Osteoblast (primary cell): Measurements from ENCODE around the gene ELP1. TPM values are rescaled to one million over a fixed set of nuclear protein-coding genes. Genes with fewer than 3 reads are reported as not detected.

Experiments used
- DNase-seq: peaks from one replicate; pipeline ENCODE4 v3.0.0; 2011; ENCODE audit warnings: low spot score, mixed read lengths; ENCODE audit not compliant: insufficient read length; ENCODE audit errors: missing footprints
- H2AFZ ChIP-seq: 2 replicates; pipeline ENCODE4 v1.6.0; 2011; ENCODE audit warnings: mild to moderate bottlenecking, low read length
- H3K27ac ChIP-seq: 2 replicates; pipeline ENCODE4 v1.5.1; 2011; ENCODE audit warnings: mild to moderate bottlenecking, low read depth, low read length, moderate library complexity
- H3K27me3 ChIP-seq: 2 replicates; pipeline ENCODE4 v1.6.0; 2012; ENCODE audit warnings: mild to moderate bottlenecking, control low read depth, inconsistent platforms, low read length, moderate library complexity; ENCODE audit not compliant: insufficient read depth
- H3K36me3 ChIP-seq: 2 replicates; pipeline ENCODE4 v1.5.1; 2011; ENCODE audit warnings: mild to moderate bottlenecking, low read length, control low read depth, moderate library complexity; ENCODE audit not compliant: insufficient read depth
- H3K4me1 ChIP-seq: 2 replicates; pipeline ENCODE4 v1.5.1; 2011; ENCODE audit warnings: mild to moderate bottlenecking, low read length, control low read depth, moderate library complexity; ENCODE audit not compliant: insufficient read depth
- H3K4me2 ChIP-seq: 2 replicates; pipeline ENCODE4 v1.6.0; 2011; ENCODE audit warnings: mild to moderate bottlenecking, low read length; ENCODE audit not compliant: insufficient read depth
- H3K4me3 ChIP-seq: fragments of 200-600 bp; sonication (generic); 3 replicates; pipeline ENCODE4 v1.5.1; 2012; ENCODE audit warnings: mild to moderate bottlenecking, low read length, inconsistent platforms; ENCODE audit not compliant: insufficient read depth
- H3K79me2 ChIP-seq: 2 replicates; pipeline ENCODE4 v1.6.0; 2012; ENCODE audit warnings: mild to moderate bottlenecking, low read length, control low read depth, inconsistent platforms; ENCODE audit not compliant: insufficient read depth
- H3K9me3 ChIP-seq: 2 replicates; pipeline ENCODE4 v1.5.1; 2011; ENCODE audit warnings: low read depth, low read length, control low read depth
- H4K20me1 ChIP-seq: 2 replicates; pipeline ENCODE4 v1.6.0; 2012; ENCODE audit warnings: mild to moderate bottlenecking, low read length, control low read depth; ENCODE audit not compliant: insufficient read depth
- CTCF ChIP-seq: IDR thresholded peaks from 2 replicates; pipeline ENCODE4 v1.5.1; 2011; ENCODE audit warnings: mild to moderate bottlenecking, low read depth, low read length, moderate library complexity; ENCODE audit errors: extremely low read depth
- total RNA-seq: library from RNA; depleted of rRNA; stranded (reverse); fragments of >200 nt; gene quantifications from 2 replicates; pipeline ENCODE4 v1.2.3, GENCODE V29; 2012

ELP1 gene
- total RNA-seq, 1 donor, result 24.2 TPM

- Histone ChIP-seq H3K4me2 (no peak overlapping the region), H3K79me2 (no peaks in the 10 kb centered on the region), H3K4me3 (no peak overlapping the region), H3K27ac (no peak overlapping the region), H4K20me1 (no peaks in the 10 kb centered on the region), H3K27me3 (peaks cover 6% of the 10 kb centered on the region), H3K36me3 (no peaks in the 10 kb centered on the region), H3K9me3 (no peaks in the 10 kb centered on the region), H2AFZ (no peak overlapping the region), H3K4me1 (no peaks in the 10 kb centered on the region)
- DNase-seq, result no peak
- no peak for TF ChIP-seq CTCF
Observed at GRCh38 chr9:108838017-108838416, 95.9 kb downstream of the ELP1 start.

GRCh38 chr9:108837530-108837929, 96.4 kb downstream of the ELP1 start:
- no peak for TF ChIP-seq CTCF
- no peak overlapping the region for H2AFZ ChIP-seq
- no peak overlapping the region for H3K4me2 ChIP-seq
- no peaks in the 10 kb centered on the region for H4K20me1 ChIP-seq
- H3K9me3 ChIP-seq, result no peaks in the 10 kb centered on the region
- H3K79me2 ChIP-seq, result no peaks in the 10 kb centered on the region
- H3K36me3 ChIP-seq, result no peaks in the 10 kb centered on the region
- H3K4me3 ChIP-seq, result no peak overlapping the region
- no peak for DNase-seq
- no peaks in the 10 kb centered on the region for H3K4me1 ChIP-seq
- H3K27me3 ChIP-seq, result peaks cover 5% of the 10 kb centered on the region
- no peak overlapping the region for H3K27ac ChIP-seq

- Histone ChIP-seq H3K9me3 (no peaks in the 10 kb centered on the region), H3K4me1 (peaks cover 2% of the 10 kb centered on the region), H3K27me3 (no peaks in the 10 kb centered on the region), H3K79me2 (no peaks in the 10 kb centered on the region), H3K27ac (no peak overlapping the region), H3K36me3 (no peaks in the 10 kb centered on the region), H3K4me3 (no peak overlapping the region), H2AFZ (no peak overlapping the region), H3K4me2 (no peak overlapping the region), H4K20me1 (no peaks in the 10 kb centered on the region)
- DNase-seq, result no peak
- TF ChIP-seq CTCF, result no peak
Observed at GRCh38 chr9:108836781-108837180, 97.1 kb downstream of the ELP1 start.

GRCh38 chr9:108836319-108836718, 97.6 kb downstream of the ELP1 start:
- H3K9me3 ChIP-seq, result no peaks in the 10 kb centered on the region
- H3K79me2 ChIP-seq, result no peaks in the 10 kb centered on the region
- H3K4me1 ChIP-seq, result peaks cover 4% of the 10 kb centered on the region
- no peak overlapping the region for H3K27ac ChIP-seq
- no peaks in the 10 kb centered on the region for H4K20me1 ChIP-seq
- H3K36me3 ChIP-seq, result no peaks in the 10 kb centered on the region
- H3K4me3 ChIP-seq, result no peak overlapping the region
- DNase-seq, result no peak
- no peak overlapping the region for H2AFZ ChIP-seq
- TF ChIP-seq CTCF, result no peak
- H3K4me2 ChIP-seq, result no peak overlapping the region
- H3K27me3 ChIP-seq, result no peaks in the 10 kb centered on the region
